H1 (cell line): ENCODE measurements around the gene RPP30. TPM values are rescaled to one million over a fixed set of nuclear protein-coding genes. Genes with fewer than 3 reads are reported as not detected.
A peak's percentile ranks its signal among the peaks of the same experiment; 100 is the strongest.

Experiments
- CTBP2 ChIP-seq: IDR thresholded peaks from 2 replicates; pipeline ENCODE4 v1.7.0; 2011; ENCODE audit warnings: borderline replicate concordance, mild to moderate bottlenecking, moderate library complexity, mixed read lengths, low read length; ENCODE audit not compliant: insufficient read depth, insufficient read length
- EZH2 ChIP-seq: fragments of 200-600 bp; sonication (generic); IDR thresholded peaks from 2 replicates; pipeline ENCODE4 v1.7.1; 2012; ENCODE audit warnings: low read depth, mild to moderate bottlenecking, moderate library complexity, low read length, inconsistent platforms; ENCODE audit not compliant: severe bottlenecking
- MAX ChIP-seq: IDR thresholded peaks from 2 replicates; pipeline ENCODE4 v1.6.1; 2012; ENCODE audit warnings: inconsistent platforms
- NANOG ChIP-seq: IDR thresholded peaks from 2 replicates; pipeline ENCODE4 v1.6.1; 2011; ENCODE audit warnings: low read length, low read depth, mild to moderate bottlenecking, inconsistent platforms; ENCODE audit not compliant: insufficient read depth, poor library complexity, severe bottlenecking
- NRF1 ChIP-seq: IDR thresholded peaks from 2 replicates; pipeline ENCODE4 v1.6.1; 2011; ENCODE audit warnings: mild to moderate bottlenecking, low read depth, low read length, improper control_type of control experiment
- SP4 ChIP-seq: IDR thresholded peaks from 2 replicates; pipeline ENCODE4 v1.6.1; 2012; ENCODE audit warnings: low read length, inconsistent platforms
- polyA plus RNA-seq, 7 experiments: library from polyadenylated mRNA; depleted of rRNA in 3 of 7; stranded (reverse) in 5 of 7; unstranded in 2 of 7; fragments of >200 nt in 5 of 7; fragments of 200-250 nt in 2 of 7; gene quantifications; 1 replicate in 5 of 7; 2 replicates in 1 of 7; 4 replicates in 1 of 7; pipeline versions ENCODE4 v1.2.1 to v1.2.3, GENCODE V29; 2011 to 2013; ENCODE audit warnings: missing spikeins in 2 of 7, mixed read lengths in 2 of 7
- total RNA-seq: library from RNA; stranded (reverse); fragmentation: NEBNext Ultra II Directional; extraction: Animal tissue kit (Norgen Biotek cat#: 25700); gene quantifications from 2 replicates; pipeline ENCODE4 v1.2.1, GENCODE V29; 2021
- TF ChIP-seq, protein P1 (sequence below): fragments of 300-600 bp; sonication (generic); IDR thresholded peaks from 2 replicates; pipeline ENCODE4 v1.7.1; 2012; ENCODE audit warnings: low read length, moderate library complexity, mild to moderate bottlenecking, inconsistent platforms; ENCODE audit not compliant: insufficient replicate concordance

Gene RPP30
- total and polyA plus RNA-seq, 2 of the 8 experiments (the other 6 are each of a cell fraction or from before 2014, with no cell fraction given): 38.9 to 79.7 TPM

DNA sequence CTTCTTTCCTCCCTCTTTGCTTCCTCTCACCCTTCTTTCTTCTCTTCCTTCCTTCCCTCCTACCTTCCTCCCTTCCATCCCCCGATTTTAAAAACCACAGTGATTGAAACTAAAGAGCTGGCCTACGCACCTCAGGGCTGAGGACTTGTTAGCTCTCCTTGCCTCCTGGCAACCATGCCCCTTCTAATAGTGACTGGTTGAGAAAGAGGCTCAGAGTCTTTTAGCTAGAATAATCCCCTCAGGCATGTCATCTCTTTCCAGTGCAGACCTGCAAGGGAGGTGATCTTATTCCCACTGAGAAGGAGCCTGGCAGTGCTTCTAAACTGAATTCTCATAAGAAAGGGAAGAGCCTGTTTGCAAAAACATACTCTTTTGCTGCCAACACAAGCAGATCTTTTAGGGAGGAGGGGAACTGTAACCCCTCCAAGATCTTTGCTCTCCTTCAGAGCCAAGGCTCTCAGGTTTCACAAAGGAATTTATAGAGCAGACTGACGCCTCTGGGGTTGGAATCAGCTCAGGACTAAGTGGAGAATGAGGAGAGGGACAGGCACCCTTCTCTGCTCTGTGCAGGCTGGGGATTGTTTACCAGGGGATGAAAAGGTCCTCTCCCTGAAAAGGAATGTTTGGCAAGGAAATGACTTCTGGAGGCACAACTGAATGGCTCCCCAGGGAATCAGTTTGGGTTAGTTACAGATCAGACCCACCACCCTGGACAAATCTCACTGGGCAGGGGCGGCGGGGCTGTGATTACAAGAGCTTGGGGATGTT is 58.5 kb downstream of the RPP30 start (continued):
- TF ChIP-seq, protein P1, sequence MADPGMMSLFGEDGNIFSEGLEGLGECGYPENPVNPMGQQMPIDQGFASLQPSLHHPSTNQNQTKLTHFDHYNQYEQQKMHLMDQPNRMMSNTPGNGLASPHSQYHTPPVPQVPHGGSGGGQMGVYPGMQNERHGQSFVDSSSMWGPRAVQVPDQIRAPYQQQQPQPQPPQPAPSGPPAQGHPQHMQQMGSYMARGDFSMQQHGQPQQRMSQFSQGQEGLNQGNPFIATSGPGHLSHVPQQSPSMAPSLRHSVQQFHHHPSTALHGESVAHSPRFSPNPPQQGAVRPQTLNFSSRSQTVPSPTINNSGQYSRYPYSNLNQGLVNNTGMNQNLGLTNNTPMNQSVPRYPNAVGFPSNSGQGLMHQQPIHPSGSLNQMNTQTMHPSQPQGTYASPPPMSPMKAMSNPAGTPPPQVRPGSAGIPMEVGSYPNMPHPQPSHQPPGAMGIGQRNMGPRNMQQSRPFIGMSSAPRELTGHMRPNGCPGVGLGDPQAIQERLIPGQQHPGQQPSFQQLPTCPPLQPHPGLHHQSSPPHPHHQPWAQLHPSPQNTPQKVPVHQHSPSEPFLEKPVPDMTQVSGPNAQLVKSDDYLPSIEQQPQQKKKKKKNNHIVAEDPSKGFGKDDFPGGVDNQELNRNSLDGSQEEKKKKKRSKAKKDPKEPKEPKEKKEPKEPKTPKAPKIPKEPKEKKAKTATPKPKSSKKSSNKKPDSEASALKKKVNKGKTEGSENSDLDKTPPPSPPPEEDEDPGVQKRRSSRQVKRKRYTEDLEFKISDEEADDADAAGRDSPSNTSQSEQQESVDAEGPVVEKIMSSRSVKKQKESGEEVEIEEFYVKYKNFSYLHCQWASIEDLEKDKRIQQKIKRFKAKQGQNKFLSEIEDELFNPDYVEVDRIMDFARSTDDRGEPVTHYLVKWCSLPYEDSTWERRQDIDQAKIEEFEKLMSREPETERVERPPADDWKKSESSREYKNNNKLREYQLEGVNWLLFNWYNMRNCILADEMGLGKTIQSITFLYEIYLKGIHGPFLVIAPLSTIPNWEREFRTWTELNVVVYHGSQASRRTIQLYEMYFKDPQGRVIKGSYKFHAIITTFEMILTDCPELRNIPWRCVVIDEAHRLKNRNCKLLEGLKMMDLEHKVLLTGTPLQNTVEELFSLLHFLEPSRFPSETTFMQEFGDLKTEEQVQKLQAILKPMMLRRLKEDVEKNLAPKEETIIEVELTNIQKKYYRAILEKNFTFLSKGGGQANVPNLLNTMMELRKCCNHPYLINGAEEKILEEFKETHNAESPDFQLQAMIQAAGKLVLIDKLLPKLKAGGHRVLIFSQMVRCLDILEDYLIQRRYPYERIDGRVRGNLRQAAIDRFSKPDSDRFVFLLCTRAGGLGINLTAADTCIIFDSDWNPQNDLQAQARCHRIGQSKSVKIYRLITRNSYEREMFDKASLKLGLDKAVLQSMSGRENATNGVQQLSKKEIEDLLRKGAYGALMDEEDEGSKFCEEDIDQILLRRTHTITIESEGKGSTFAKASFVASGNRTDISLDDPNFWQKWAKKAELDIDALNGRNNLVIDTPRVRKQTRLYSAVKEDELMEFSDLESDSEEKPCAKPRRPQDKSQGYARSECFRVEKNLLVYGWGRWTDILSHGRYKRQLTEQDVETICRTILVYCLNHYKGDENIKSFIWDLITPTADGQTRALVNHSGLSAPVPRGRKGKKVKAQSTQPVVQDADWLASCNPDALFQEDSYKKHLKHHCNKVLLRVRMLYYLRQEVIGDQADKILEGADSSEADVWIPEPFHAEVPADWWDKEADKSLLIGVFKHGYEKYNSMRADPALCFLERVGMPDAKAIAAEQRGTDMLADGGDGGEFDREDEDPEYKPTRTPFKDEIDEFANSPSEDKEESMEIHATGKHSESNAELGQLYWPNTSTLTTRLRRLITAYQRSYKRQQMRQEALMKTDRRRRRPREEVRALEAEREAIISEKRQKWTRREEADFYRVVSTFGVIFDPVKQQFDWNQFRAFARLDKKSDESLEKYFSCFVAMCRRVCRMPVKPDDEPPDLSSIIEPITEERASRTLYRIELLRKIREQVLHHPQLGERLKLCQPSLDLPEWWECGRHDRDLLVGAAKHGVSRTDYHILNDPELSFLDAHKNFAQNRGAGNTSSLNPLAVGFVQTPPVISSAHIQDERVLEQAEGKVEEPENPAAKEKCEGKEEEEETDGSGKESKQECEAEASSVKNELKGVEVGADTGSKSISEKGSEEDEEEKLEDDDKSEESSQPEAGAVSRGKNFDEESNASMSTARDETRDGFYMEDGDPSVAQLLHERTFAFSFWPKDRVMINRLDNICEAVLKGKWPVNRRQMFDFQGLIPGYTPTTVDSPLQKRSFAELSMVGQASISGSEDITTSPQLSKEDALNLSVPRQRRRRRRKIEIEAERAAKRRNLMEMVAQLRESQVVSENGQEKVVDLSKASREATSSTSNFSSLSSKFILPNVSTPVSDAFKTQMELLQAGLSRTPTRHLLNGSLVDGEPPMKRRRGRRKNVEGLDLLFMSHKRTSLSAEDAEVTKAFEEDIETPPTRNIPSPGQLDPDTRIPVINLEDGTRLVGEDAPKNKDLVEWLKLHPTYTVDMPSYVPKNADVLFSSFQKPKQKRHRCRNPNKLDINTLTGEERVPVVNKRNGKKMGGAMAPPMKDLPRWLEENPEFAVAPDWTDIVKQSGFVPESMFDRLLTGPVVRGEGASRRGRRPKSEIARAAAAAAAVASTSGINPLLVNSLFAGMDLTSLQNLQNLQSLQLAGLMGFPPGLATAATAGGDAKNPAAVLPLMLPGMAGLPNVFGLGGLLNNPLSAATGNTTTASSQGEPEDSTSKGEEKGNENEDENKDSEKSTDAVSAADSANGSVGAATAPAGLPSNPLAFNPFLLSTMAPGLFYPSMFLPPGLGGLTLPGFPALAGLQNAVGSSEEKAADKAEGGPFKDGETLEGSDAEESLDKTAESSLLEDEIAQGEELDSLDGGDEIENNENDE: peak; percentile 48
- TF ChIP-seq SP4: 0 out of 2 replicates have a peak, but pooled peaks have one; percentile 20
- no peak for TF ChIP-seq CTBP2
- no peak for TF ChIP-seq MAX
- no peak for TF ChIP-seq NANOG
- TF ChIP-seq EZH2: peak; percentile 40
- TF ChIP-seq NRF1: no peak
